NCI-H774 (cell line): ENCODE results near the gene PLXNB1.

ENCODE experiments used
- DNase-seq: peaks from one replicate; lab custom pipeline; 2025; lab: John Stamatoyannopoulos, UW

The PLXNB1 gene

DNA sequence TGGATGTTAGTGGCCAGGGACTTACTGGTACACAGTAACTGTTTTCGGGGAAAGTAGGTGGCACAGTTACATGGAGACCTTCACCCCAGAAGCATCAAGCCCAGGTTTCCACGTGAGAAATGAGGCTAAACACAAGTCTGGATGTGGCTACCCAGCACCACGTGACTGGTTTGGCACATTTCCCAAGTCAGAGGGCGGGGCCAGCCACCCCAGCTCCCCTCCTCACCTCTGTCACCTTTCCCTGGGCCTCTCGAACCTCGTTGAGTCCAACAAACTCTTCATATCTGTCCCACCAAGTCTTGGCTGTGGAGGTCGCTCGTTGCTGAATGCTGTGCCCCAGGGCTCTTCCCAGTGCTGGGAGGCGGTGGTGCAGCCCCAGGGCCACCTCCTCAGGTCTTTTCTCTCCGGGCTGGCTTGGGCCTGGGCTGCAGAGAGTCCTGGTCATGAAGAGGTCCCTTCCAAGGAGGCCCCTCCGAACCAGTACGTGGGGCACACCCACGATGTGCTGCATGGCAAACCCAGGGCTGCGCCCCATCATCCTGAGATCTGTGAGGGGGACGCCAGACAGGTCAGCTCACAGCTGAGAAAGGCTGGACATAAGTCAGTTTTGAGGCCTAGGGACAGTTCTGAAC lies 4.8 kb upstream of the PLXNB1 start:
- no peak for DNase-seq

DNA sequence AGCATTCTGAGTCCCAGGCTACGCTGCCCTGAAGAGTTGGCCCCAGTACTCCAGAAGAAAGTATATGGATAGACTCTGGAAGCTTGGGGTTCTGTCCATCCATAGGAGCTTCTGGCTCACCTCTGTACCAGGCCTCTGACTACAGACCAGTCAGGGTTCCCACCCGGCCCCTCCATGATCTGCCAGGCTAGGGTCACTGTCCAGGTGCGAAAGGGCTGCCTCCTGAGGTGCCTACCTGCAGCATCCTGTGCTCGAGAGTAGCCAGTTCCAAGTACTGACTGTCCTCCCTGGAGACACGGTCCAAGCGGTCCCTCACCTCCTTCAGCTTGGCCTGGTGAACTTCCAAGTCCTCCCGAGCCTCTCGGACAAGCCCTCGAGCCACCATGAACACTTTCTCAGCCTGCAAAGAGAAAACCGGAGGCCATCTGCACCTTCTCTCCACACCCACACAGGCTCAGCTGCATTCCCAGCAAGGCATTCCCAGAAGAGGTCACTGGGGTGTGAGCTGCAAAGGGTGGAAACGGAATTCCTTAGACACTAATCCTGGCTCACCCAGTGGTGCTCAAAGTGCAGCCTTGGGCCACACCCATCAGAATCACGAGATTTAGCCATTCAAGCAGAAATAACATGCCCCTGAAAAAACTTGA lies 3.7 kb upstream of the PLXNB1 start:
- no peak for DNase-seq

DNA sequence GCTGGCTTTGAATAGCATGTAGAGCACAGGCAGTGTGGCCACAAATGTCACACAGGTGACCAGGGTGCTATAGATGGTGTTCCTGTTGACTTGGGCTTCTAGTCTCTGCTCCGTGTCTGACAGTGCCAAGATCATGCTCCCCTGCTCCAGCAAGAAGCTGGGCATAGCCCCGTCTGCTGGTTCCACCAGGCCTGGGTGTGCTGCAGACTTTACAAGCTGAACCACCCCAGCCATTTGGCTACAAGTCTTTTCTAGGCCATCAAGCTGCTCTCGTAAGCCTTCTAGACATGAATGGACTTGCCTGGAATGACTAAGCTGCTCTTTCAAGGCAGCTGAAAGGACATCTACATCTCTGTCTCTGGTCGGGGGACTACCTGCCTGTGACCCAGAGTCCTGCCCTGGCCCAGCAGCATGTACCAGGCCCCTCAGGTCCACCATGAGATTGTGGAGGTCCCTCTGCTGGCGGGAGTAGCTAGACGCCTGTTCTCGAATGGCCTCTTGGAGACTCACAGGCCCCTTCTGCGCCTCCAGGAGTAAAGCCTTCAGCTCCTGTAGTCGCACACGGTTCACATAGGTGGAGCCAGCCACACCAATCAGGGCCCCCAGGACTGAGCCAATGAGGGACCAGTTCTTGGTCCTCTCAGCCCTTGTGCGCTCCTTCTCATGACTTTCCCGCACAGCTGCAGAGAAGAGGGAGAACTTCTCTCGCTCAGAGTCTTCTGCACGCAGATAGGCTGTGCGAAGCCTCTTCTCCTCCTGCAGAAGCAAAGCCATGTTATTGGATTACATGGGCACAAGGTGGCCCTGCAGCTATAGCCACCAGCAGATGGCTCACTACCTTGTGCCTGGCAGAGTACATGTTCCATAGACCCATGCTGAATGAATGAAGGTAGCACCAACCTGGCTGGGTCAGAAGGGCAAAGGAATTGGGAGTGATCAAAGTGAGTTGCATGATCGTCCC lies 2.8 kb upstream of the PLXNB1 start:
- DNase-seq, result no peak

DNA sequence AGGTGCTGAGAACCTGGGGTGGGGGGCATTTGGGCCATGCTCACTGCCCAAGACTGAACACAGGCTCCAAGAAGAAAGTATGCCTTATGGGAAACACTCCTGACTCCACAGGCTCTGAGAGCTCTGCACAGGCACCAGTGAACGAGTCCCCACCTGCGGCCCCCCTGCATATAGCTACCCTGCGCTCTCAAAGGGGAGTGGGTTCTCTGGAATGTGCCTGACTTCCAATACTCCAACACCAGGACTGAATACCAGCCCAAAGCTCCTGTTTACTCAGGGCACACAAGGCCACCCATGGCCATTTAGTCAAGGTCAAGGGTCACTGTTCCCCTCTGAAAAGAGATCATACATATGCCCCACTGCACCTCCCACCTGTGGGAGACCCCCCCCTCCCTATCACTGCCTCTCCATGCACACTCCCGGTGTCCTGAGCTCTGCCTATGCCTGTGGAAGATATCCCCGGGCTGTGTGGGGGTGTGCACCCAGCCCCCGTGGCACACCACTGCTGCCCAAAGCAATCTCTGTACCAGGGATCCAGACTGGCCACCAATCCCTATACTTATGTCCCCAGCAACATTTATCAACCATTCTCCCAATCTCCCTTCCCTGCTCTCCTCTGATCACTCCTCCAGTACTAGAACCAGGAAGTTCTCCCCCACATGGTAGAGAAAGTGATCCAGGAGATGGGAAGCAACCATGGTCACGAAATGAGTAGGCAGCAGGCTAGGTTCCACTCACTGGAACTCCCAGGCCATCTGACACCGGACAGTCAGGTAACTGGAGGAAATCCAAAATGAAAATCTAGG lies 1.5 kb upstream of the PLXNB1 start:
- DNase-seq, result no peak

DNA sequence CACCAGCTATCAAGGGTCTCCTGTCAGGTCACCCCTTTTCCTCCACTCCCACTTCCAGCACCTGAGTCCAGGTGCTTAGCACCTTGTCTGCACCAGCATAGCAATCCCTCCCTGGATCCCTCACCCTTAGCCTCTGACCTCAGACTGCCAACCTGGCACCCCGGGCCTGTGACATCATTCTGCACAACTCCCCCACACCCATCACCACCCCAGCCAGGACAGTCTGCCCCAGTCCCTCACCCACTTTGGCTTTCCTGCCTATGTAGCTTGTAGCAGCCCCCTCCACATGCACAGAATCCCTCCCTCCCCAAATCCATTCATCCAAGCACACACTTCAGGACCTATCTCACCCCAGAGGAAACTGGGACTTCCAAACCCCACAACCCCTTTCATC lies 819 bp upstream of the PLXNB1 start:
- DNase-seq, result no peak

DNA sequence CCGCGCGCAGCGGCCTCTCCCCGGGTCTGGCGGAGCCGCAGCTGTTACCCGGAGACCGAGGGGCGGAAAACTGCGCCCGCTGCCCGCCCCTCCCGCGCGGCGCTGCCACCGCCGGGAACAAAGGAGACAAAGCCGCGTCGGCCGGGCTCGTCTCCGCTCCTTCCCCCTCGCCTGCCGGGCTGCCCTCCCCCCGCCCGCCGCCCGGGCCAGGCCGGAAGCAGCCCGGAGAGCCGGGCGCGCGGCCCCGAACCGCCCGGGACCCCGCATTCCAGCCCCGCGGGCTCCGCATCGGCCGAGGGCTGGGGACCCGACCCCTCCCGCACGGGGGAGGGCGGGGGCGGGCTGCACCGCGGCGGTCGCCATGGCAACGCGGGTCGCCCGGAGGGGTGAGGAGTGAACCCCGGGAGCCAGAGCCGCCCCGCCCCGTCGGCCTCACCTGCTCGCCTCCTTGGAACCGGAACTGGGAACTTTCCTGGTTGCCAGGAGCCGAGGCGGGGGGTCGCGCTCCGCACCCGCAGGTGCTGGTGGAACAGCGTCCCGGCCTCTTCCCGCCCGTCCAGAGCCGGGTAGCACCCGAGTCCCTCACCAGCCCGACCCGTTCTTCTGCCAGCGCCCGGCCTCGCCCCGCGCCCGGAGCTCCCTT lies 448 bp downstream of the PLXNB1 start:
- DNase-seq, result peak; percentile 57

DNA sequence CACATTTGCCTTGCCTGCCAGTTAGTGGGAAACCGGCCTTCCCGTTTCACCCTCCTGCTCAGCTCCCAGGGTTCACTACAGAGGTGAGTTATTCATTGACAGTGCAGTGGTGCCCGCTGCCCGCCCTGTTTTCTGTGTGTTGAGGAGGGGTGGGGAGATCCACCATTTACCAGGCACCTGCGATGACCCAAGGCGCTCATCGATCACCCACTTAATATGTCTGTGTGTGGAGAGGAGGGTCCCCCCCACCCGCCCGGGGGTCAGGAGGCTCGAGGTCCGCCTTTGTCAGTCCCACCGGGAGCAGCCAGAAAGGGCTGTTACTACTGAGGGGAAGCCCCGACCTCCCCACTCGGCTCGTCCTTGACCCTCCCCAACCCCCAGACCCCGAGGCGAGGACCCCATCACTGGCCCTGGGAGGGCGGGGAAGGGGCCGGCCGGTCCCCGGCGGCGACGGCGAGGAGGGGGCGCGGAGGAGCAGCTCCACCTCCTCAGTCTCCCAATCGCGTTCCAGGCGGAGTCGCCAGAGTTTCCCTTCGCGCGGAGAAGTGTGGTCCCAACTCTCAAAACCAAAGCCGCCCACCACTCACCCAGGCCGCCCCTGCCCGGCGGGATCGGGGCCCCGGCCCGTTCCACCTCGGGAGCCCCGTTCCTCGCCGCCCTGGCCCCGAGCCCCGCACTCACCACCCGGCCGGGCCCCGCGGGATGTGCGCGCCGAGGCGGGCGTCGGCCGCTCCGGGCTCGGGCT lies 1.1 kb downstream of the PLXNB1 start:
- DNase-seq, result no peak

DNA sequence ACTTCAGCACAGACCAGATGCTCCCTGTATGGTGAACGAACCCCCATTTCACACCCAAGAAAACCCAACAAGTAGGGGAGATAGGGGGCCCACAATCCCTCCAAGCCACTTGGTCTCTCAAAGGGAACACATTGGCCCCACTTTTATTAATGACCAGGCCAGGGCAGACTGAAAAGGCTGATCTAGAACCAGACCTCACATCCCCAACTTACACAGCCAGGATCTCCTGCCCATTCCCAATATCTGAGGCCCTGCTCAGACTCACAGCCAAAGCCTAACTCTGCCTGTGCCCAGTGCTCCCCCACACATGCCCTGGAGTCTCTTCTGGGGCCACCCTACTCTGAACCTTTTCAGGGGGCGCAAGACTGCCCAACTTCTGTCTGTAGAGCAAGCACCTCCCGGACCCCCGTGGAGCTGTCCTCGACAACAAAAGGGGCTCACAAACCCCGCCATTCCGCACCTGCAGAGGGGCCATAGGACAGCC lies 1.8 kb downstream of the PLXNB1 start:
- no peak for DNase-seq

DNA sequence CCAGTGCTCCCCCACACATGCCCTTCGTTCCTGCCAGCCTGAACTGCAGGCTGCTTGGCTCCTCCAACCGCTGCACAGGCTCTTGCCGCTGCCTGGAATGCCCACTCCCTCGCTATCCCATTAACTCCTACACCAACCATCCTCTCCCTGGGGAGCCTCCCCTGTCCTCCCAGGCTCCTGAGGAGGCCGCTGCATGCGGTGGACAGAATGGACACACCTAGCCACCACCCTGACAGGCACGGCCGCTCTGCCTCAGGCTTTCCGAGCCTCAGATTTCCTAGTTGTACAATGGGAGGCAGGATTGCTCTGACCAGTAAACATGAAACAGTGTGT lies 2.3 kb downstream of the PLXNB1 start:
- DNase-seq, result no peak

DNA sequence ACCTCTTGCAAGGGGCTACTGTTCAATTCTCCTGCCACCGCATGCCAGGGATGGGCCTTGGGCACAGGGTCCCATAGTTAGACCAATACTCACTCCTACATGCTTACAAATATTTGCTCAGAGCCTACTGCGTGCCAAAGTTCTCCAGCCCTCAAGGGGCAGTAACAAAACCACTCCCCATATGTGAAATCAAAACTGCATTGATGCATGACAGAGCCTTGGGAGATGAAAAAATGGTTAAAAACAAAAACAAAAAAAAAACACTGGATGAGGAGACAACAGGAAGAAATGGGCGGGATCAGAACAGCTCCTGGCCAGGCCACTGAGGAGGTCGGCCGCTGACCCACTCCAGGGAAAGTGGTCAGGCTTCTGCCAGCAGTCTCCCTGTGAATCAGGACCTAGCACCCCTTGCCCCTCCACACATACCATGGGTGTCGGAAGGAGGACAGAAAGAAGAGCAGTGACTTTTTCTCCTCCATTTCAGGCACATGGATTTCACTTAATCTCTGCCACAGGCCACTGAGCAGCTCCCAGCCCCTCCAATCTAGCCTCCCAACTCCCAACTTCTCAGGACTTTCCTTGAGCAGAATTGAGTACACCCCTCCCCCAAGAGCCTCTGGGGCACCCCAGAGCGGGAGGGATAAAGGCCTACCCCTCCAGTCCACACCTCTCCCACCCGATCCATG lies 2.8 kb downstream of the PLXNB1 start:
- no peak for DNase-seq

DNA sequence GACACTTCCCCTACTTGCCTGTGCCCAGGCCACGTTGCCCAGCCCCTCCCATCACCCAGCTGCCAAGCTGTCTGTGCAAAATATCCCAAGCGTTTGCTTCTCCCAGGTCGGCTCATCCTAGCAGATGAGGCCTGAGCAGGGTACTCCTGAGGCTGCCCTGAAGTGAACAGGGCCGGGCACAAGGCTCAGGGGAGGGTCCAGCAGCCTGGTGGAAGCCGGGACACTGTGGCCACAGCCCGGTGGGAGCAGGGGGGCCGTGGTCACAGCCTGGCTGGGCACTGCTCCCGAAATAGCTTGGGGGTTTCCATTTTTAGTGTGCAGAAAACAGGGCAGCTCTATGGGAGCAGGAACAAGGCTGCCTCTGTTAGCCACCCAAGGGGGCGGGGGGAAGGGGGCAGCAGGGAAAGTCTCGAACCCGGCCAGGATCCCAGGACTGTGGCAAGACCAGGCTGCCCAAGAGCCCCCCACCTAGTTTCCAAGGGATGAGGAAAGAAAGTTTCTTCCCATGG lies 3.4 kb downstream of the PLXNB1 start:
- no peak for DNase-seq

DNA sequence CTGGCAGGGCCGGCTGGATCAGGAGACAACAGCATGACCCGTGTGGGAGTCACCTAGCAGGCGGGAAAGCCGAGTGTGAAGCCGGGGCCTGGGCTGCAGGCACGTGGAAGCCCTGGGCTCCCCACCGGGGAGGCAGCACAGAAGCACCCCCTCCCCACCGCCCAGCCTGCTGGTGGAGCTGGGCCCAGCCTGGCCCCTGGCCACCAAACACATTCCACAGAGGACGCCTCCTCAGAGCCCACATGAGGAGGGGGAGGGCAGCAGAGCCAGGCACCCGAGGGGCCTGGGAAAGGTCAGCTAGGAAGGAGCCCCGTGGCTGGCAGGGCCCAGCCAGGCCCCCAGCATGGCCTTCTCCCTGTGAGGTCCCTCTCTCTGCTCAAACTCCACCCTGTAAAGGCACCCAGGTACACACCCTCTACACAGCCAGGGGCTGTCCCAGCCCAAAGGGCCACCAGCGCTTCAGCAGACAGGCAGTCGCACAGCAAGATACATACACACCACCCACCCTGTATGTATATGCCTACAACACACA lies 4.5 kb downstream of the PLXNB1 start:
- no peak for DNase-seq

DNA sequence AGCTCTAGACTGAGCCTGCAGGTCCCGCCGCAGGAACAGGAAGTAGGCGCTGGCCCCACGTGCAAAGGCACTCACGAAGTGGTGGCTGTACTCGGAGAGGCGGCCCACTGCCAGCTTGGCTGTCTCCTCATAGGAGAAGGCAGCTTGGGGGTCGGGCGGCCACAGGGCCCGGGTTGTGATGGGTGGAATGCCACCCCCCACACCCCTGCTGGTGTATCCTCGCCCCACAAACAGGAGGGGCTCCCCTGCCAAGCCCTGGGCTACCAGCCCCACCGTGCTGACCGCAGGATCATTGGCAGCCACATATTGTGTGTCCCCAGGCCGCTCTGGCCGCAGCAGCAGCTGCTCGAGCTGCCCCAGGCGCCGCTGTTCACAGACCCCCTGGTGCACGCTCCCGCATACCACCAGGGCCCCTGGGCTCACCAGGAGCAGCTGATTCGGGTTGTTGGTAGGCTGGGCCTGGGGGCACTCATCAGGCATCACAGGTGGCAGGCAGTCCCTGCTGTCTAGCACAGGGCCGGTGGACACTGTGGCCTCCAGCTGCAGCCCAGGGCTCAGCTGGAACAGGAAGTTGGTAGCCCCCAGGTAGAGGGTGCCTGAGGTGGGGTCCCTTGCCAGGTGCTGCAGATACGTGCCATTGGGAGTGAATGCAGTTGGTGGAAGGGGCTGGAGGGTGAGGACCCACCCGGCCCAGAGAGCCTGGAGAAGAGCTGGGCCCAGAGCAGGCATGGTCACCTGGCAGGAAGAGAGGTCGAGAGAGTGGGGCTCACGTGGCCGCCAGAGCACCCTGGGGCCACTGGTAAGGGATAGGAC lies 5.8 kb downstream of the PLXNB1 start:
- no peak for DNase-seq

DNA sequence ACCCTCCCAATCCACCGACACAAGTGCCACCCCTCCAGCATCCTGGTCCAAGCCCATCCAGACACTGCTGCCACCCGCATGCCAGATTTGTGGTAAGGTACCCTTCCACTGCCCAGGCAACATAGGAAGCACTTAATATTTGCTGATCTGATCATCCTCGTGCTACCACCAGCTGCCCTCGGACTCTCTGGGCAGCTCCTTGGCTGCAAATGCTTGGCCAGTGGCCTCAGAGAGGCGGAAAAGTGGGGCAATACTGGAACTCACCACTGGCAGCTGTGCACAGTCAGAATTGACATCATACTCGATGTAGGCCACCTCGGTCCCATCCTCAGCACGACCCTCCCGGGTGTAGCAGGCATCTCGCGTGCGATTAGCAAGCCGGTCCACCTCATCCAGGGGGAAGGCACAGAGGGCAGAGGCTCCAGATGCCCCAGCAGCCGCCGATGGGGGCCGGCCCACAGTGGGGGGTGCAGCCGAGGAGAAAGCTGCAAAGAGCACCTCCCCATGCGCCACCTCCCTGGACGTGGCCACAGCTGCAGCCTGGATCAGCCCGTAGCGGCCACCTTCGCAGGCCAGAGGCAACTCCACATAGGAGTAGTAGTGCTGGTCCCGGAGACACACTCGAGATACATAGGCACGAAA lies 6.5 kb downstream of the PLXNB1 start:
- DNase-seq, result no peak

DNA sequence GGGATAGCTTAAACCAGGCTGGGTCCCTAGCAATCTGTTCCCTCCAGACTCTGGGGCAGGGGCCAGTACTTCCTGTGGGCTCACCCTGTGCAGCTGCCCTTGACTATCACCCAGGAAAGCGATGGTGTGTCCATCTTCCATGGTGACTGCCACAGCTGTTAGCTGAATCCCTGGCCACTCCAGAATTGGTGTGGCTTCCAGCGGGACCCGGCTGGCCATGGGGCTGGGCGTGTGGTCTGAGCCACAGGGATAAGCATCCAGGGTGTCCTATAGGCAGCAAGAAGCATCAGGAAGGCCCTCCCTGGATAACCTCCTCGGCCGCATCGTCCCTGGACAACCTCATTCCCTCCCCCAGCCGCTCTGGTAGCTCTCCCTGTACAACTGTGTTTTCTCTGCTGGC lies 7.2 kb downstream of the PLXNB1 start:
- DNase-seq, result no peak

DNA sequence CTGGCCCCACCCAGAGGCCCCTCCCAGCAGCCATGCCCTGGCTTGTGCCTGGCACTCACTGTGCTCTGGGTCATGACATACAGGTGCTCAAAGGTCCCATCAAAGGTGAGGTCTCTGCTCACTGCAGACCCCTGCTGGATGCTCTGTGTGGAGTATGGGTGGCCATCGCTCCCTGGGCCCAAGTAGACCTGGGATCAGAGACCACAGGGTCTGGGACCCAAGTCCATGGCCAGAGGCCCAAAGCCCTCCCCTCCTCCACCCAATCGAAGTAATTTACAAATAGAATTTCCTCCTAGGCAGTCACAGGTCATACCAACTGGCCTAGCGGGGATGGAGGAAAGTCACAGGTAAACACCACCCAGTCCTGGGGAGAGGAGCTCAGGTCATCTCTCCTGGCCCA lies 7.6 kb downstream of the PLXNB1 start:
- DNase-seq, result no peak

DNA sequence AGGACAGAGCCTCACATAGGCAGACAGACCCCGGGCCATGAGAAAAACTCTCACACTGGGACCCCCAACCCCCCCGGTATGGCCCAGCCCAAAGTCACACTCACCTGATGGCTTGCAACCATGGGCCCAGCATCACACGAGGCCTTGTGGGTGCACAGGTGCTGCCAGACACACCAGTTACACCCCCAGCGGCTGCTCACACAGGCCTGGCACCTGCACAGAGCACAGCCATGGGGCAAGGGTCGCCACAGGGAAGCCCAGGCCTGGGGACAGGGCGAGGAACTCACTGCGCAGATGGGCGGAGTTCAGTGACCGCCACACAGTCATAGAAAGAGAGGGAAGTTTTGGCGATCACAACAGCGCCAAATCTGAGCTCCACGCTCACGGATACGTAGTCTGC lies 9.3 kb downstream of the PLXNB1 start:
- no peak for DNase-seq

DNA sequence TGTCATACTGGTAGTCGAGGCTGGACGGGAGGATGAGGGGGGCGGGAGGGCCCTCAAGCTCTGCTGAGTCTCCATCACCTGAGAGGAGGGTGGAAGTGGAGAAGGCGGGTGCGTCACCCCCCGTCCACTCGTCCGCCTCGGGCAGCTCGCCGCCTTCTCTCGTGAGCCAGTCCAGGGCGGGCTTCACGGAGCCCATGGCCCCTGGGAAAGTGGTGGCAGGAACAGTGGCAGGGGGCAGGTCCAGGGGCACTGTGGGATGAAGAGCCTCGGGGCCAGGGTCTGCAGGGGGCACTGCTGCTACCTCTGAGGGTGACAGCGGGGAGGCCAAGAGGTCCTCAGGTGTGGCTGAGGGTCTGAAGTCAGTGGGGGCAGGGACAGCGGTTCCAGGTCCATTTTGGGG lies 10.3 kb downstream of the PLXNB1 start:
- DNase-seq, result no peak

DNA sequence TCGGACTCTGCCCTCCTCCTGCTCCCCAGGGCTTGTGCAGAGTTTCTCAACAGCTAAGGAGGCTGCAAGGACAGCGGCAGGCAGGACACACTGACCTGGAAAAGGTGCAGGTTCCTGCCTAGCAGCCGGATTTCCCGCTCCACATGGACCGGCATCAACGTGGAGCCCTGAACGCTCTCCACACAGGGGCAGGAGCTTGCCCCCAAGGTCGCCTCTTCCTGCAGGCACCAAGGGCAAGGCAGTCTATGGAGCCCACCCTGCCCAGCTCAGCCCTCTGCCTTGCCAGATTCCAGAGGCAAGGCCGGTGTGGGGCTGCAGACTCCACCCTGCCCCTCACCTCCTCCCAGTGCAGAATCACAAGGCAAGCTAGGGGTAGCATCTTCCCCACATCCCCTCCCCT lies 10.7 kb downstream of the PLXNB1 start:
- DNase-seq, result no peak
